Stimulated activated naive B cell treated with anti-CD40 and anti-IgM and Interleukin-4, amounts not matched to agents 10 μg/mL and 1 μg/mL and 100 μg/mL, for 72 hours (primary cell): Measurements from ENCODE around the gene ATP6V0C.
A peak's percentile ranks its signal among the peaks of the same experiment; 100 is the strongest.
"Not testable (repeated sequence)": the region's sequence is repeated elsewhere in the genome, so short reads cannot be mapped to it uniquely, and the experiment has no call there.

Source experiments
- ATAC-seq, 2 donors: fragments of 150-1000 bp; cut with Tn5 transposase; replicated peaks; 2 replicates each; pipeline ENCODE4 v1.10.0; 2021; ENCODE audit warnings: moderate library complexity in 1 of 2
- DNase-seq: peaks from one replicate; pipeline ENCODE4 v3.0.0; 2021
- H3K27ac Mint-ChIP-seq: one replicate; pipeline ENCODE4 v1.8.0; 2022; ENCODE audit warnings: mild to moderate bottlenecking, mixed read lengths
- H3K27me3 Mint-ChIP-seq, 2 donors: one replicate each; pipeline ENCODE4 v1.8.0; 2022; ENCODE audit warnings: mixed read lengths in 2 of 2
- H3K36me3 Mint-ChIP-seq, 2 donors: one replicate each; pipeline ENCODE4 v1.8.0; 2022; ENCODE audit warnings: mixed read lengths in 2 of 2, mild to moderate bottlenecking in 1 of 2
- H3K4me1 Mint-ChIP-seq, 2 donors: one replicate each; pipeline ENCODE4 v1.8.0; 2022; ENCODE audit warnings: mixed read lengths in 2 of 2, mild to moderate bottlenecking in 1 of 2
- H3K4me3 Mint-ChIP-seq, 2 donors: one replicate each; pipeline ENCODE4 v1.8.0; 2022; ENCODE audit warnings: mild to moderate bottlenecking in 2 of 2, mixed read lengths in 2 of 2, moderate library complexity in 1 of 2
- H3K9me3 Mint-ChIP-seq, 2 donors: one replicate each; pipeline ENCODE4 v1.8.0; 2022; ENCODE audit warnings: mixed read lengths in 2 of 2, mild to moderate bottlenecking in 1 of 2

ATP6V0C gene

GRCh38 chr16:2540912-2541311, 27.2 kb downstream of the ATP6V0C start:
- peak; percentile 60 to 62 for ATAC-seq
- H3K27me3 Mint-ChIP-seq, H3K9me3 Mint-ChIP-seq, DNase-seq: not testable (repeated sequence)
- Mint-ChIP-seq H3K36me3 (peaks cover 12 to 15% of the 10 kb centered on the region in 2 donors), H3K4me1 (peaks cover 27 to 56% of the 10 kb centered on the region in 2 donors), H3K27ac (peak overlapping the region; percentile 92), H3K4me3 (peak overlapping the region; percentile 86 to 88)

GRCh38 chr16:2541409-2541808, 27.7 kb downstream of the ATP6V0C start:
- DNase-seq, ATAC-seq, H3K27me3 Mint-ChIP-seq, H3K9me3 Mint-ChIP-seq: not testable (repeated sequence)
- peak overlapping the region; percentile 86 to 88 for H3K4me3 Mint-ChIP-seq
- peak overlapping the region; percentile 92 for H3K27ac Mint-ChIP-seq
- H3K4me1 Mint-ChIP-seq = peaks cover 28 to 59% of the 10 kb centered on the region in 2 donors
- H3K36me3 Mint-ChIP-seq = peaks cover 12 to 15% of the 10 kb centered on the region in 2 donors

- Mint-ChIP-seq H3K36me3 (peaks cover 10 to 12% of the 10 kb centered on the region in 2 donors), H3K4me1 (peaks cover 25 to 47% of the 10 kb centered on the region in 2 donors)
- DNase-seq, H3K27me3 Mint-ChIP-seq, H3K4me3 Mint-ChIP-seq, H3K27ac Mint-ChIP-seq, ATAC-seq, H3K9me3 Mint-ChIP-seq: not testable (repeated sequence)
These were observed 30.0 kb downstream of the ATP6V0C start for GRCh38 chr16:2543771-2544170.

GRCh38 chr16:2550283-2550878, 36.6 kb downstream of the ATP6V0C start:
- H3K4me1 Mint-ChIP-seq, H3K9me3 Mint-ChIP-seq, H3K4me3 Mint-ChIP-seq, H3K36me3 Mint-ChIP-seq, ATAC-seq, H3K27me3 Mint-ChIP-seq, DNase-seq, H3K27ac Mint-ChIP-seq: not testable (repeated sequence)

GRCh38 chr16:2551420-2551889, 37.7 kb downstream of the ATP6V0C start:
- H3K4me1 Mint-ChIP-seq, ATAC-seq, H3K9me3 Mint-ChIP-seq, DNase-seq, H3K4me3 Mint-ChIP-seq, H3K27me3 Mint-ChIP-seq, H3K36me3 Mint-ChIP-seq: not testable (repeated sequence)
- H3K27ac Mint-ChIP-seq = peak overlapping the region; percentile 9

GRCh38 chr16:2554709-2555425, 41.1 kb downstream of the ATP6V0C start:
- DNase-seq, H3K4me3 Mint-ChIP-seq, H3K36me3 Mint-ChIP-seq, H3K27me3 Mint-ChIP-seq, H3K27ac Mint-ChIP-seq, H3K9me3 Mint-ChIP-seq, H3K4me1 Mint-ChIP-seq: not testable (repeated sequence)
- peak; percentile 53 to 66 for ATAC-seq

GRCh38 chr16:2557150-2557549, 43.4 kb downstream of the ATP6V0C start:
- not testable (repeated sequence) for H3K4me1 Mint-ChIP-seq, H3K9me3 Mint-ChIP-seq, H3K36me3 Mint-ChIP-seq, H3K4me3 Mint-ChIP-seq, H3K27me3 Mint-ChIP-seq, H3K27ac Mint-ChIP-seq, DNase-seq, ATAC-seq

GRCh38 chr16:2560131-2560797, 46.5 kb downstream of the ATP6V0C start:
- not testable (repeated sequence) for H3K9me3 Mint-ChIP-seq, H3K4me3 Mint-ChIP-seq, H3K4me1 Mint-ChIP-seq, H3K27ac Mint-ChIP-seq, H3K27me3 Mint-ChIP-seq, H3K36me3 Mint-ChIP-seq
- ATAC-seq (peak; percentile 87 to 88), DNase-seq (peak; percentile 51)

- not testable (repeated sequence) for H3K27ac Mint-ChIP-seq, H3K27me3 Mint-ChIP-seq, H3K4me3 Mint-ChIP-seq, H3K4me1 Mint-ChIP-seq, H3K36me3 Mint-ChIP-seq, H3K9me3 Mint-ChIP-seq
- DNase-seq = peak; percentile 68
- ATAC-seq = peak; percentile 84 to 89
These were observed 47.0 kb downstream of the ATP6V0C start for GRCh38 chr16:2560798-2561133.

- not testable (repeated sequence) for H3K4me1 Mint-ChIP-seq, DNase-seq, H3K27me3 Mint-ChIP-seq, ATAC-seq, H3K4me3 Mint-ChIP-seq, H3K27ac Mint-ChIP-seq, H3K36me3 Mint-ChIP-seq, H3K9me3 Mint-ChIP-seq
These were observed 53.8 kb downstream of the ATP6V0C start for GRCh38 chr16:2567506-2567905.

- not testable (repeated sequence) for H3K4me3 Mint-ChIP-seq
These were observed 54.8 kb downstream of the ATP6V0C start for GRCh38 chr16:2568573-2568972.

More at GRCh38 chr16:2568573-2568972, 54.8 kb downstream of the ATP6V0C start:
- H3K36me3 Mint-ChIP-seq, DNase-seq, H3K27me3 Mint-ChIP-seq, H3K9me3 Mint-ChIP-seq, H3K4me1 Mint-ChIP-seq, ATAC-seq, H3K27ac Mint-ChIP-seq: not testable (repeated sequence)
